NCI-H2081 (cell line): Measurements from ENCODE around the gene EDAR.
A peak's percentile ranks its signal among the peaks of the same experiment; 100 is the strongest.

Source experiments
- DNase-seq, 2 experiments: peaks; one replicate each; lab custom pipeline; 2025; lab: John Stamatoyannopoulos, UW

Gene EDAR

DNA sequence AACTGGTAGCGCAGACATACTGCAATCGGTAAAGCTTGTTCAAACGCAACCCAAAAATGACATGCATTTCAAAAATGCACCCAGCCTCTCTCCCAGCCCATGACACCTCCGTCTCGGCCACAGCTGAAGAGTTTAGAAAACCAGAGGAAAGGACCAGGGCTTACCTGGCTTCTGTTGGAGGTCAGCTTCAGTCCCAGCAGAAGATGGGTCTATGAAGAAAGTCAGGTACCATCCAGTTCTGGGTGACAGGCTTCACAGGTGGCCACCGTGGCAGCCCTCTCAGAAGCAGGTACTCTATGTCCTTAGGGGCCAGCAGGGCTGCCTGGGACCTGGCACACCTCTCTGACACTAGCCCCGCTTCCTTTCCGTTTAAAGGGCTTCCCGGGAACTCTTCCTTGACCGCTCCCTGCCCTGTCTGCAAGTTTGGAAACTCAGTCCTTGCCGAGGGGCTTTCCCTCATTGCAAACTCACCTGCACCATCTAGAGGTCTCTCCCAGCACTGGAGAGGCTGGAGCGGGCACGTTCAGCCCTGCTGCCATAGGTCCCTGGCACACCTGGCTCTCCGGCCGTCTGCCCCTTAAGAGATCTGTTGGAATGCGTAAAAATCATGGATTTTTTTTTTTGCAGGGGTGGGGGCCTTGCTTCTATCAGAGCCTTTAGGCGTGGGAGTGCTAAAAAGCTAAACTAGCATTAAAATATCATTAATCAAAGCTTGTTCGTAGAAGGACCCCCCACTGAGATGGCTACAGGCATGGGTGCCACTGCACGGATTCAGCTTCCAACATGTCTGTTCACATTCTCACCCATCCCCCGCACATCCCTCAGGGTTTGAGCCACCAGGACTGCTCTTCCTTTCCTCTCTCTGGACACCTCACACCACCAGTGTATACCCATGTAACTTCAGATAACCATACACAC is at the start of gene EDAR:
Gene EDAR (minus strand): TSS at position 425 of the 918 bp plus-strand sequence. CDS start 58,206 bp downstream, outside the sequence.
- peak; percentile 27 to 54 for DNase-seq

GRCh38 chr2:109033171-109033570 is 44.2 kb upstream of the EDAR start:
- no peak for DNase-seq

- DNase-seq, result no peak
Measured at GRCh38 chr2:109032229-109032820, 43.3 kb upstream of the EDAR start.

- no peak for DNase-seq
Measured at GRCh38 chr2:109031476-109032228, 42.6 kb upstream of the EDAR start.

GRCh38 chr2:109030870-109031475 is 42.0 kb upstream of the EDAR start:
- no peak for DNase-seq

DNA sequence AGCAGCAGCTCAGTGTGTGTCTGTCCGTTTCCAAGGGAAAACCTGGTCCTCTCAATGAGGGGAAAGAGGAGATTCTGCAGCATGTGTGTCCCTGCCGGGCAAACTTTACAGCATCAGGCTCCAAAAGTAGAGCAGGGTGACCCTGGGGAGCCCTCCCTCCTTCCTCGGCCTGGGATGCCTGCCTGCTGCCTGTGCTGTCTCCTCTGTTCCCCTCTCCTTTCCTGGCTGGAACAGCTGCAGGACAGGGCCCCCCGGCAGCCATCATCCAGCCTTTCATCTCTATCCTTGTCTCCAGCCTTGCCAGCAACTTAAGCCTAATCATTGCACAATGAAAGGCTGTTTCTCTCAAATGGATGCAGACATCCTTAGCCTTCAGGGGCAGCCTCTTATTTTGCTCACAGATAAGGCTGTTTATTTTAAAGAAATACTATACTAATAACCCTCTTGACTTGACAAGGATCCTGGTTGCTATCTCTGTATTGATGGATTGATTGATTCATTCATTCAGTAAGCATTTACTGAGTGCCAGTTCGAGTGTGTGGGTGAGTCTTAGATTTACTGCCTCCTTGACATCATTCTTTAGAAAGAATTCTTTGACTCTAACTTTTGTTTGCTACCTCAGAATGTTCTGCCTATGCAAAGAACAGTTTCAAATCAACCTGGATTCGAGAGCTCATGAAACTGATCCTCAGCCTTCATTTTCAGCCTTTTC is 40.6 kb upstream of the EDAR start:
- DNase-seq, result no peak

DNA sequence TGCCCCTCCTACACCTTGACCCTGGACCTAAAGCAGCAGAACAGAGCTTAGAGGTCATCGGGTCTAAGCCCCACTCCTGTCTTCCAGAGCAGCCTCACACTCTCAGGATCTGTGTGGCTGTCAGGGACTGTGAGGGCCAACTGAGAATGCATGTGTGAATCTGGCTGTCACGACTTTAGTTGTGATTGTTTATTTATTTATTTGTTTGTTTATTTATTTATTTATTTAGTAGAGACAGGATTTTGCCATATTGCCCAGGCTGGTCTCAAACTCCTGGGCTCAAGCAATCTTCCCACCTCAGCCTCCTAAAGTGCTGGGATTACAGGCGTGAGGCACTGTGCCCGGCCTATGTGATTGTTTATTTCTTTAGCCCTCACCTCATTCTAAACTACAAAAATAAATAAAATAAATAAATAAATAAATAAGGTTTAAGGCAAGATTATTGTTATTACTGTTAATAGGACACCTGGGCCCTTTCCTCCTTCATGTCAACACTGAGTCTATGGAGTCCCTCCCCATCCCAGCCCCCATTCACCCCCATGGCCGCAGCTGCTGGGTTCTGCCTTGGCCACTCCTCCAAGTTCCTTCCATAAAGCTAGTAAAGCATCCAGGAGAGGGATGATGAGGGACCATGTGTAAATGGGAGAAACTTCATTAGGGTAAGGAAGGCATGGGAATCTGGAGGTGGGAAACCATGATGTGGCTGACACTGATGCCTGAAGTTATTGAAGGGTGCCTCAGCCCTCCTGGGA is 39.9 kb upstream of the EDAR start:
- DNase-seq, result no peak

DNA sequence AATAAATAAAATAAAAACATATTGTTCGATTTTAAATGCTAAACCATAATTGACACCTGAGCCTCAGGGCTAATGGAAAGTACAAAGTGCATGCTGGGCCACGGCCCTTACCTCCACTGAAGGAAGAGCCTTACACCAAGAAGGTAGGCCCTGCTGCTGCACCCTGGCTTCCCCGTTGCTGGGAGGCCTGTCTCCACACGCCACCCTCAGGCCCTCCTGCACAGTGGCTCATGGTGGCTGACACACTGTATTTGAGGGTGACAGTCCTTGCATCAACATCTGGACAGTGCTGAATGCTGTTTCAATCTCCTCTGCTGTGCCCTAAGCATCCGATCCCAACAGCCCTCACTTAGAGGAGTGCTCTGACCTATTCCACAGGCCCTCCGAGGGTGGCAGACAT is 39.3 kb upstream of the EDAR start:
- DNase-seq, result no peak

DNA sequence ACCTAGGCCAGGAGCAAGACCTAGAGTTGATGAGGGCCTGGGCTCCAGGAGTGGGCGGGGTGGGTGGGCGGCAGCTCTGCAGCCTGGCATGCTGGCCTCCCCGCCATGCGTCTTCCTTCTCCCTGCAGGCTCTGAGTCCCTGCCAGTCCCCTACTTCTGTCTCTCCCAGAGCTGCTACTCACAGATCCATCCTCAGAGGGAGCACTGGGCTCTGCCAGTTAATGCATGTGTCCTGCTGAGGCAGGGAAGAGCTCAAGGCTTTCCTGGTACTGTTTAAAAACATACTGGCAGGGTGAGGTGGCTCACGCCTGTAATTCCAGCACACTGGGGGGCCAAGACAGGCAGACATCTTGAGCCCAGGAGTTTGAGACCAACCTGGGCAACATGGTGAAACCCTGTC is 38.7 kb upstream of the EDAR start:
- no peak for DNase-seq

GRCh38 chr2:109024477-109024876 is 35.5 kb upstream of the EDAR start:
- no peak for DNase-seq

- DNase-seq, result no peak
Measured at GRCh38 chr2:109021895-109022300, 32.9 kb upstream of the EDAR start.

DNA sequence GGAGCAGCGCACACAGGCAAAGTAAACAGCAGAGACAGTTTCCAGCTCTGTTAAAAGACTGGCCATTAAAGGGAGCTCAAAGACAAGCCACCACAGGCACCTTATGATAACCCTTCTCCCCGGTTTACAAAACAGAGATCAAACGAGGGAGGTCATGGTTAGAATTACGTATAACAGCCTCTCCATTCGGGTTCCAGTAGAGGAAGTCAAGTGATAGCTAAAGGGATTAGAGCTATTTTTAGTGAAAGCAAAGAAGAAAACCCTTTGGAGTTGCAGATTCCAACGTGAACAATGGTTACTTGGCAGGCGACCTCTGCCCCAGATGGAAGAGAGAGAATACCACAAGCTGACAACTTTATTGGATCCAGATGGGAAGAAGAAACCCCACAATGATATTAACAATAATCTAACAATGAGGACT is 31.2 kb upstream of the EDAR start:
- no peak for DNase-seq

DNA sequence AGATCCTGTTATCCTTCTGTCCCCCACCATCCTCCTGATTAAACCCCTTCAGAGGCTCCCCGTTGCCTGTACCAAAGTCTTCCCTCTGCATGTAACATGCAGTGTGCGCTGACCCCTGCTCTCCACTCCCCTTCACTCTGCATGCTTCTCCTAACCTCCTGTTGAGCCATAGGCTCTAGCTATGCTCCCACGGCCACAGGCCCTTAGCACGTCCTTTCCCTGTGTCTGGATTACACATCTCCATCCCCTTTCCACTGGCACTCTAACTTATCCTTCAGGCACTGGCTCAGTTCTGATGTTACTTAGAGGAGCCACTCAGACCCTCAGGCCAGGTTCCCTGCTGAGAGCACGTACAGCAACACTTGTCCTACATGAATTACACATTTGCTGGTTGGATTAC is 29.4 kb upstream of the EDAR start:
- DNase-seq, result no peak

GRCh38 chr2:109017017-109017416 is 28.0 kb upstream of the EDAR start:
- DNase-seq, result no peak

GRCh38 chr2:109016376-109016775 is 27.4 kb upstream of the EDAR start:
- DNase-seq, result no peak

DNA sequence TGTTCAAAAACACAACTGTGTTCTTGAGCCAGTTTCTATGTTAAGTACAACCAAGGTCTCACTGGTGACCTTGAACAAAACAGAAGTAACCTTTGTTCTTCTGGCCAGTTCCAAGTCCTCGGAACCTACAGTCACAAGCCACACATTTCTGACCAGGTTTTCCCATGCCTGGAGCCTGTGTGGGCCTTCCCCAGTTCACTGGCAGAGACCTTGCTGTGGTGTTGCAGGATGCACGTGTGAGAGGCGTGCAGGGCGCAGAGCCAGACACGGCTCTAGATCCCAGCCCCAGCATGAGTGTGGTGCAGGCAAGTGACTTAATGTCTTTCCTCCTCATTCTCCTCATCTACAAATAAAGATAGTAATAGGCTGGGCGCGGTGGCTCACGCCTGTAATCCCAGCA is 25.5 kb upstream of the EDAR start:
- no peak for DNase-seq

- DNase-seq, result no peak
Measured at GRCh38 chr2:109013051-109013450, 24.0 kb upstream of the EDAR start.

- no peak for DNase-seq
Measured at GRCh38 chr2:109009920-109010610, 21.0 kb upstream of the EDAR start.

DNA sequence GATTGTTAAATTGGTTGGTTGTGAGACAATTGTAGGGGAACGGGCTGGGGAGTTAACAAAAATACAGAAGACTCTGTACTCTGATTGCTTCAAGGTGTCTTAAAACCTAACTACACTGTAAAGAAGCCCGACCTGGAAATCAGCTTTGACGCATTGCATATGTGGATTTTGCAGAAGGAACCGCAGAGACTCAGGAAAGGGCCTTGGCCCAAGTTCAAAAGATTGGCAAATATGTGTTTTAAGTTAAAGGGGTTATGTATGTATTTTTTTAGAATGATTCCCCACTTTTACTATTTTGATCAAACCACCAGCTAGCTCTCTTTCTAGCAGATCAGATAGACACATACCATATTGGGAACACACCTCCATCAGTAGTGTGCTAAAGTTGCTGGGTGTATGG is 18.0 kb upstream of the EDAR start:
- DNase-seq, result no peak

- no peak for DNase-seq
Measured at GRCh38 chr2:109005686-109006204, 16.7 kb upstream of the EDAR start.
